ENCODE results near the gene BBS12. TPM values are rescaled to one million over a fixed set of nuclear protein-coding genes. Genes with fewer than 3 reads are reported as not detected.

BBS12 gene
- total and polyA plus RNA-seq, 12 donors = 1.5 to 7.8 (median 5.4) TPM

- Histone ChIP-seq H3K9me3 (replicated peaks in 1 of 3) (no peaks in the 10 kb centered on the region), H3K27me3 (no peaks in the 10 kb centered on the region), H3K4me1 (replicated peaks in 1 of 2) (peaks cover 0 to 8% of the 10 kb centered on the region in 2 donors), H3K4me3 (no peak overlapping the region), H3K27ac (no peak overlapping the region), H3K36me3 (replicated peaks in 1 of 2) (no peaks in the 10 kb centered on the region)
- WGBS, 4 donors = 57 to 72% (median 66%) methylated on average over 2 of the region's 2 CpGs
- no peak for TF ChIP-seq CTCF (IDR thresholded peaks at IDR 0.05)
- no peak for TF ChIP-seq POLR2A (IDR thresholded peaks at IDR 0.05)
- no peak for DNase-seq
- intact Hi-C loops (cut with DNase I) = no loop called here
These were observed 37.3 kb upstream of the BBS12 start for GRCh38 chr4:122695226-122695625.

- DNase-seq = peak; percentile 71 to 95 (median 87)
These were observed 32.3 kb upstream of the BBS12 start for GRCh38 chr4:122700178-122700725.

GRCh38 chr4:122701061-122701460 lies 31.4 kb upstream of the BBS12 start:
- WGBS, 4 donors = 80 to 91% (median 87%) methylated on average over 5 of the region's 5 CpGs
- DNase-seq = no peak
- Histone ChIP-seq H3K27ac (no peak overlapping the region), H3K27me3 (no peaks in the 10 kb centered on the region), H3K9me3 (replicated peaks in 1 of 3) (no peaks in the 10 kb centered on the region), H3K4me1 (replicated peaks in 1 of 2) (peaks cover 0 to 10% of the 10 kb centered on the region in 2 donors), H3K4me3 (no peak overlapping the region), H3K36me3 (replicated peaks in 1 of 2) (no peaks in the 10 kb centered on the region)
- TF ChIP-seq CTCF (IDR thresholded peaks at IDR 0.05) (no peak), POLR2A (IDR thresholded peaks at IDR 0.05) (no peak)
- intact Hi-C loops (cut with DNase I) = no loop called here

More at GRCh38 chr4:122700178-122700725, 32.3 kb upstream of the BBS12 start:
- Histone ChIP-seq H3K4me1 (replicated peaks in 1 of 2) (peaks cover 0 to 10% of the 10 kb centered on the region in 2 donors), H3K27me3 (no peaks in the 10 kb centered on the region), H3K36me3 (replicated peaks in 1 of 2) (no peaks in the 10 kb centered on the region), H3K27ac (peak overlapping the region in 2 of 5 donors; percentile 7 to 36), H3K9me3 (replicated peaks in 1 of 3) (no peaks in the 10 kb centered on the region), H3K4me3 (peak overlapping the region in 1 of 4 donors; percentile 10)
- TF ChIP-seq POLR2A (IDR thresholded peaks at IDR 0.05) (peak; percentile 25 to 33), CTCF (IDR thresholded peaks at IDR 0.05) (peak in 1 of 6 experiments; percentile 6)
- 34 to 42% (median 38%) methylated on average over 8 of the region's 8 CpGs for WGBS, 4 donors
- intact Hi-C loops (cut with DNase I) = no loop called here

- DNase-seq = no peak
- Histone ChIP-seq H3K27me3 (no peaks in the 10 kb centered on the region), H3K4me1 (replicated peaks in 1 of 2) (peaks cover 0 to 10% of the 10 kb centered on the region in 2 donors), H3K4me3 (no peak overlapping the region), H3K36me3 (replicated peaks in 1 of 2) (no peaks in the 10 kb centered on the region), H3K27ac (no peak overlapping the region), H3K9me3 (replicated peaks in 1 of 3) (no peaks in the 10 kb centered on the region)
- intact Hi-C loops (cut with DNase I) = no loop called here
- WGBS, 4 donors = 46 to 70% (median 57%) methylated on average over 1 of the region's 1 CpG
- TF ChIP-seq POLR2A (IDR thresholded peaks at IDR 0.05) (no peak), CTCF (IDR thresholded peaks at IDR 0.05) (no peak)
These were observed 30.5 kb upstream of the BBS12 start for GRCh38 chr4:122701965-122702364.

Measured in adrenal gland (tissue), 12 donors.